ENCODE data around the gene C4orf46. TPM values are rescaled to one million over a fixed set of nuclear protein-coding genes. Genes with fewer than 3 reads are reported as not detected.
"Not testable (repeated sequence)": the region's sequence is repeated elsewhere in the genome, so short reads cannot be mapped to it uniquely, and the experiment has no call there.

C4orf46 gene
- 1 to 10 TPM; 3.0 to 7.3 TPM for total RNA-seq

GRCh38 chr4:158671665-158671914 is at the start of gene C4orf46:
Gene C4orf46 (minus strand): TSS chr4:158671887. CDS start chr4:158671801, 86 bp downstream.
- Histone ChIP-seq H3K4me1 (ENCODE audit: control insufficient read depth in 1 of 2, low read depth in 2 of 2) (peaks cover 11 to 22% of the 10 kb centered on the region in 2 donors), H3K27me3 (replicated peaks; ENCODE audit: insufficient read depth) (no peaks in the 10 kb centered on the region), H3K4me3 (peak within 1 kb of the TSS; percentile 97), H3K9me3 (no peaks in the 10 kb centered on the region), H3K27ac (peak within 1 kb of the TSS; percentile 84 to 96), H3K36me3 (no peaks in the 10 kb centered on the region)
- no peak for ATAC-seq (ENCODE audit: insufficient number of reproducible peaks, low FRiP score, low read depth)
- TF ChIP-seq, protein P1, sequence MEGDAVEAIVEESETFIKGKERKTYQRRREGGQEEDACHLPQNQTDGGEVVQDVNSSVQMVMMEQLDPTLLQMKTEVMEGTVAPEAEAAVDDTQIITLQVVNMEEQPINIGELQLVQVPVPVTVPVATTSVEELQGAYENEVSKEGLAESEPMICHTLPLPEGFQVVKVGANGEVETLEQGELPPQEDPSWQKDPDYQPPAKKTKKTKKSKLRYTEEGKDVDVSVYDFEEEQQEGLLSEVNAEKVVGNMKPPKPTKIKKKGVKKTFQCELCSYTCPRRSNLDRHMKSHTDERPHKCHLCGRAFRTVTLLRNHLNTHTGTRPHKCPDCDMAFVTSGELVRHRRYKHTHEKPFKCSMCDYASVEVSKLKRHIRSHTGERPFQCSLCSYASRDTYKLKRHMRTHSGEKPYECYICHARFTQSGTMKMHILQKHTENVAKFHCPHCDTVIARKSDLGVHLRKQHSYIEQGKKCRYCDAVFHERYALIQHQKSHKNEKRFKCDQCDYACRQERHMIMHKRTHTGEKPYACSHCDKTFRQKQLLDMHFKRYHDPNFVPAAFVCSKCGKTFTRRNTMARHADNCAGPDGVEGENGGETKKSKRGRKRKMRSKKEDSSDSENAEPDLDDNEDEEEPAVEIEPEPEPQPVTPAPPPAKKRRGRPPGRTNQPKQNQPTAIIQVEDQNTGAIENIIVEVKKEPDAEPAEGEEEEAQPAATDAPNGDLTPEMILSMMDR (IDR thresholded peaks at IDR 0.05): no peak
- no peak for DNase-seq (ENCODE audit: low spot score)

- Histone ChIP-seq H3K27me3 (replicated peaks; ENCODE audit: insufficient read depth) (no peaks in the 10 kb centered on the region), H3K4me3 (no peak overlapping the region), H3K9me3 (no peaks in the 10 kb centered on the region), H3K27ac (no peak overlapping the region), H3K4me1 (ENCODE audit: control insufficient read depth in 1 of 2, low read depth in 2 of 2) (no peaks in the 10 kb centered on the region), H3K36me3 (peaks cover 59% of the 10 kb centered on the region)
- ATAC-seq (ENCODE audit: insufficient number of reproducible peaks, low FRiP score, low read depth): no peak
- TF ChIP-seq, protein P1 (IDR thresholded peaks at IDR 0.05): no peak
- DNase-seq (ENCODE audit: low spot score): no peak
Measured at GRCh38 chr4:158715802-158716201, 44.1 kb upstream of the C4orf46 start.

- Histone ChIP-seq H3K4me1 (ENCODE audit: control insufficient read depth in 1 of 2, low read depth in 2 of 2) (no peaks in the 10 kb centered on the region), H3K27ac (no peak overlapping the region), H3K27me3 (replicated peaks; ENCODE audit: insufficient read depth) (no peaks in the 10 kb centered on the region), H3K9me3 (no peaks in the 10 kb centered on the region), H3K4me3 (no peak overlapping the region), H3K36me3 (peaks cover 65% of the 10 kb centered on the region)
- DNase-seq (ENCODE audit: low spot score) (no peak), ATAC-seq (ENCODE audit: insufficient number of reproducible peaks, low FRiP score, low read depth) (no peak)
- TF ChIP-seq, protein P1 (IDR thresholded peaks at IDR 0.05): no peak
Measured at GRCh38 chr4:158714937-158715336, 43.2 kb upstream of the C4orf46 start.

- not testable (repeated sequence) for DNase-seq (ENCODE audit: low spot score); H3K4me3 ChIP-seq; H3K4me1 ChIP-seq (ENCODE audit: control insufficient read depth in 1 of 2, low read depth in 2 of 2); H3K27me3 ChIP-seq (replicated peaks; ENCODE audit: insufficient read depth); ATAC-seq (ENCODE audit: insufficient number of reproducible peaks, low FRiP score, low read depth); H3K27ac ChIP-seq; H3K9me3 ChIP-seq
- H3K36me3 ChIP-seq: peaks cover 60% of the 10 kb centered on the region
Measured at GRCh38 chr4:158712622-158713021, 40.9 kb upstream of the C4orf46 start.

GRCh38 chr4:158710814-158711213 is 39.1 kb upstream of the C4orf46 start:
- Histone ChIP-seq H3K9me3 (no peaks in the 10 kb centered on the region), H3K27ac (no peak overlapping the region), H3K4me3 (no peak overlapping the region), H3K36me3 (peaks cover 55% of the 10 kb centered on the region), H3K27me3 (replicated peaks; ENCODE audit: insufficient read depth) (no peaks in the 10 kb centered on the region), H3K4me1 (ENCODE audit: control insufficient read depth in 1 of 2, low read depth in 2 of 2) (no peaks in the 10 kb centered on the region)
- TF ChIP-seq, protein P1 (IDR thresholded peaks at IDR 0.05): no peak
- ATAC-seq (ENCODE audit: insufficient number of reproducible peaks, low FRiP score, low read depth) (no peak), DNase-seq (ENCODE audit: low spot score) (no peak)

GRCh38 chr4:158704274-158704673 is 32.6 kb upstream of the C4orf46 start:
- H3K36me3 ChIP-seq: peaks cover 19% of the 10 kb centered on the region
- no peaks in the 10 kb centered on the region for H3K9me3 ChIP-seq
- H3K4me1 ChIP-seq (ENCODE audit: control insufficient read depth in 1 of 2, low read depth in 2 of 2): no peaks in the 10 kb centered on the region
- no peak for DNase-seq (ENCODE audit: low spot score)
- H3K27ac ChIP-seq: no peak overlapping the region
- TF ChIP-seq, protein P1 (IDR thresholded peaks at IDR 0.05): no peak
- H3K4me3 ChIP-seq: no peak overlapping the region
- no peak for ATAC-seq (ENCODE audit: insufficient number of reproducible peaks, low FRiP score, low read depth)
- H3K27me3 ChIP-seq (replicated peaks; ENCODE audit: insufficient read depth): no peaks in the 10 kb centered on the region
